Mesenchymal stem cell (in vitro differentiated cells and primary cell): ENCODE results near the gene BRD2.

ENCODE experiments used
- DNase-seq: peaks from one replicate; pipeline ENCODE4 v3.0.0-alpha.2; 2013
- H2AFZ ChIP-seq: one replicate; pipeline ENCODE4 v1.6.1; 2013; ENCODE audit warnings: low read depth, mild to moderate bottlenecking, control low read depth, inconsistent platforms, low read length, moderate library complexity
- H2AK5ac ChIP-seq: 2 replicates; pipeline ENCODE4 v1.6.1; 2013; ENCODE audit warnings: low read length, moderate library complexity, mild to moderate bottlenecking, inconsistent platforms; ENCODE audit not compliant: severe bottlenecking
- H2BK120ac ChIP-seq: one replicate; pipeline ENCODE4 v1.6.1; 2013; ENCODE audit warnings: low read depth, mild to moderate bottlenecking, inconsistent platforms, low read length, moderate library complexity
- H2BK12ac ChIP-seq, 2 experiments: one replicate each; pipeline ENCODE4 v1.6.1; 2013; ENCODE audit warnings: inconsistent platforms in 2 of 2, low read length in 2 of 2, mild to moderate bottlenecking in 2 of 2, moderate library complexity in 2 of 2, control low read depth in 1 of 2
- H2BK15ac ChIP-seq: one replicate; pipeline ENCODE4 v1.6.1; 2013; ENCODE audit warnings: mild to moderate bottlenecking, low read depth, inconsistent platforms; ENCODE audit not compliant: poor library complexity, severe bottlenecking
- H2BK5ac ChIP-seq: 2 replicates; pipeline ENCODE4 v1.6.1; 2013; ENCODE audit warnings: low read depth, mild to moderate bottlenecking, low read length, control low read depth, inconsistent platforms; ENCODE audit not compliant: poor library complexity, severe bottlenecking
- H3K14ac ChIP-seq, 2 experiments: one replicate each; pipeline ENCODE4 v1.6.1; 2013; ENCODE audit warnings: inconsistent platforms in 2 of 2, low read length in 2 of 2, control low read depth in 1 of 2, mild to moderate bottlenecking in 1 of 2, moderate library complexity in 1 of 2
- H3K18ac ChIP-seq, 2 experiments: one replicate each; pipeline ENCODE4 v1.6.1; 2013; ENCODE audit warnings: inconsistent platforms in 2 of 2, low read length in 2 of 2, control low read depth in 1 of 2, low read depth in 1 of 2, mild to moderate bottlenecking in 1 of 2
- H3K23ac ChIP-seq, 2 experiments: one replicate each; pipeline ENCODE4 v1.6.1; 2013; ENCODE audit warnings: inconsistent platforms in 2 of 2, low read length in 2 of 2, mild to moderate bottlenecking in 2 of 2, moderate library complexity in 2 of 2, control low read depth in 1 of 2
- H3K27ac ChIP-seq: 2 replicates; pipeline ENCODE4 v1.5.1; 2013; ENCODE audit warnings: mild to moderate bottlenecking, moderate library complexity, low read length, control low read depth, inconsistent platforms; ENCODE audit not compliant: poor library complexity, severe bottlenecking
- H3K27me3 ChIP-seq, 2 experiments: 2 replicates each; pipeline versions ENCODE4 v1.6.1 to v1.7.0; 2013; ENCODE audit warnings: low read length in 2 of 2, mild to moderate bottlenecking in 2 of 2, moderate library complexity in 2 of 2, control low read depth in 1 of 2, inconsistent platforms in 1 of 2; ENCODE audit not compliant: control insufficient read depth in 1 of 2, insufficient read depth in 1 of 2
- H3K36me3 ChIP-seq, 2 experiments: 2 replicates each; pipeline versions ENCODE4 v1.6.1 to v1.7.0; 2013; ENCODE audit warnings: low read length in 2 of 2, control low read depth in 1 of 2, inconsistent platforms in 1 of 2, low read depth in 1 of 2, mild to moderate bottlenecking in 1 of 2; ENCODE audit not compliant: insufficient read depth in 2 of 2, control insufficient read depth in 1 of 2
- H3K4ac ChIP-seq, 2 experiments: one replicate each; pipeline ENCODE4 v1.6.1; 2013; ENCODE audit warnings: inconsistent platforms in 2 of 2, low read length in 2 of 2, mild to moderate bottlenecking in 2 of 2, moderate library complexity in 2 of 2, control low read depth in 1 of 2, low read depth in 1 of 2
- H3K4me1 ChIP-seq: 2 replicates; pipeline ENCODE4 v1.6.1; 2013; ENCODE audit warnings: low read depth, low read length, control low read depth; ENCODE audit not compliant: control insufficient read depth, insufficient read depth
- H3K4me2 ChIP-seq: 2 replicates; pipeline ENCODE4 v1.6.1; 2013; ENCODE audit warnings: low read length, mild to moderate bottlenecking, inconsistent platforms; ENCODE audit not compliant: poor library complexity, severe bottlenecking
- H3K4me3 ChIP-seq, 2 experiments: 2 replicates each; pipeline versions ENCODE4 v1.5.1 to v1.7.0; 2013; ENCODE audit warnings: low read length in 2 of 2, mild to moderate bottlenecking in 2 of 2, control low read depth in 1 of 2, low read depth in 1 of 2; ENCODE audit not compliant: insufficient read depth in 1 of 2
- H3K79me1 ChIP-seq: replicated peaks from 2 replicates; pipeline ENCODE4 v1.6.1; 2013; ENCODE audit warnings: mild to moderate bottlenecking, control low read depth, low read length, inconsistent platforms; ENCODE audit not compliant: poor library complexity, severe bottlenecking
- H3K9ac ChIP-seq: 2 replicates; pipeline ENCODE4 v1.7.0; 2013; ENCODE audit warnings: mild to moderate bottlenecking, low read length, moderate library complexity
- H3K9me3 ChIP-seq: 2 replicates; pipeline ENCODE4 v1.7.0; 2013; ENCODE audit warnings: mild to moderate bottlenecking, low read length; ENCODE audit not compliant: control insufficient read depth
- H4K8ac ChIP-seq: one replicate; pipeline ENCODE4 v1.6.1; 2013; ENCODE audit warnings: inconsistent platforms, mild to moderate bottlenecking, low read length, moderate library complexity
- H4K91ac ChIP-seq: one replicate; pipeline ENCODE4 v1.6.1; 2013; ENCODE audit warnings: mild to moderate bottlenecking, low read length, inconsistent platforms
- WGBS: methylation state at CpG from one replicate; pipeline ENCODE4 v1.1.7; 2013; ENCODE audit warnings: mixed read lengths; 5-methylcytosine and 5-hydroxymethylcytosine counted together

The BRD2 gene

DNA sequence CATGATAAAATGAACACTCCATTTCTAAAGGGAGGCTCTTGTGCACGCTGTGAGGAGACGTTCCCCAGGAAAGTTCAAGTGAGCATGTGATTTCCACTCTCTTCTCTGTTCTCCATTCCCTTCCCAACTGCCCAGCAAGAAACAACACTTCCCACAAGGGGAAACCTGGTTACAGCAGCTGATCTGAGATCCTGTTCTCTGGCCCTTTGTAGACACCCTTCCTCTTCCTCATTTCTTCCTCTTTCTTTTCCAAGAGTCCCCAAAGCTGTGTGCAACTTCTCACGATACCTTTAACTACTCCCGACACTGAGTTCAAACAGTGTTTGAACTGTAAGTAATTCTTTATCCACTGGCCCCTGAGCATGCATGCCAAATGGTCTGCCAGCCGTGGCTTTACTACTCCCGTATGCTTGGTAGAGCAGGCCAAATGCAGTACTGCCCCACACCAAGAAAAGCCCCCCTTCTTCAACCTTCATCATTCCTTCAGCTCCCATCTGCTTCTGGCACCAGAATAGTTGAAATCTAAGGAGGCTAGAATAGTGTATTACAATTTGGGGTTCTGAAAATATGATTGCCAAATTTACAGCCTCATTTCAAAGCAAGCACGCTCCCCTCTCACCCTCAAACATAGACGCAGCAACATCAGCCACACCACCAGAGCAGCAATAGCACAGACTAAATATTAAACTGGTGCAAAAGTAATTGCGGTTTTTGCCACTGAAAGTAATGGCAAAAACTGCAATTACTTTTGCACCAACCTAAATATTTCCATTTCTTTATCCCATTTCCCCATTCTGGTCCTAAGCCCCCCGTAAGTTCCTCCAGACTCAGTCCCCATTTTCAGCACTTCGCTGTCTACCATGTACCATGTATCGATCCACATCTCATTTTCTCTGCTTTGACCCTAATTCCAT is 31.9 kb upstream of the BRD2 start:
- peaks cover 0 to 4% of the 10 kb centered on the region in 2 experiments for H3K36me3 ChIP-seq
- 91% methylated on average over 12 of the region's 12 CpGs for WGBS

GRCh38 chr6:32937230-32937633 is 31.2 kb upstream of the BRD2 start:
- Histone ChIP-seq H3K4ac (no peak overlapping the region), H2BK5ac (no peak overlapping the region), H4K91ac (no peak overlapping the region), H3K9me3 (no peaks in the 10 kb centered on the region), H3K4me1 (peaks cover 6% of the 10 kb centered on the region), H2BK120ac (no peak overlapping the region), H4K8ac (no peak overlapping the region), H3K4me3 (no peak overlapping the region), H3K23ac (no peak overlapping the region), H3K4me2 (no peak overlapping the region), H2BK12ac (no peak overlapping the region), H3K36me3 (peaks cover 0 to 4% of the 10 kb centered on the region in 2 experiments), H3K79me1 (no peaks in the 10 kb centered on the region), H3K9ac (no peak overlapping the region), H3K27ac (no peak overlapping the region), H2BK15ac (no peak overlapping the region), H3K27me3 (peaks cover 0 to 24% of the 10 kb centered on the region in 2 experiments), H2AFZ (no peak overlapping the region), H2AK5ac (no peak overlapping the region), H3K14ac (no peak overlapping the region), H3K18ac (no peak overlapping the region)
- no peak for DNase-seq
- WGBS = 90% methylated on average over 8 of the region's 8 CpGs

More for the DNA sequence above, 31.9 kb upstream of the BRD2 start:
- no peak overlapping the region for H4K91ac ChIP-seq
- peaks cover 0 to 24% of the 10 kb centered on the region in 2 experiments for H3K27me3 ChIP-seq
- no peak overlapping the region for H3K9ac ChIP-seq
- H4K8ac ChIP-seq = no peak overlapping the region
- H3K4me2 ChIP-seq = no peak overlapping the region
- no peak overlapping the region for H3K27ac ChIP-seq
- peaks cover 5% of the 10 kb centered on the region for H3K4me1 ChIP-seq
- H2AFZ ChIP-seq = no peak overlapping the region
- H2BK120ac ChIP-seq = no peak overlapping the region
- no peak overlapping the region for H3K4me3 ChIP-seq
- no peaks in the 10 kb centered on the region for H3K9me3 ChIP-seq
- no peak overlapping the region for H2AK5ac ChIP-seq
- no peak overlapping the region for H3K4ac ChIP-seq
- no peaks in the 10 kb centered on the region for H3K79me1 ChIP-seq
- DNase-seq = no peak
- no peak overlapping the region for H2BK12ac ChIP-seq
- no peak overlapping the region for H3K18ac ChIP-seq
- no peak overlapping the region for H3K14ac ChIP-seq
- no peak overlapping the region for H3K23ac ChIP-seq
- no peak overlapping the region for H2BK15ac ChIP-seq
- H2BK5ac ChIP-seq = no peak overlapping the region

GRCh38 chr6:32938494-32938893 is 29.9 kb upstream of the BRD2 start:
- Histone ChIP-seq H3K79me1 (no peaks in the 10 kb centered on the region), H3K4me1 (peaks cover 6% of the 10 kb centered on the region), H3K18ac (no peak overlapping the region), H3K9me3 (no peaks in the 10 kb centered on the region), H3K36me3 (peaks cover 0 to 4% of the 10 kb centered on the region in 2 experiments), H3K14ac (no peak overlapping the region), H2BK15ac (no peak overlapping the region), H4K8ac (no peak overlapping the region), H2BK5ac (no peak overlapping the region), H2BK120ac (no peak overlapping the region), H3K9ac (no peak overlapping the region), H2AK5ac (no peak overlapping the region), H3K4ac (no peak overlapping the region), H2AFZ (no peak overlapping the region), H3K4me3 (no peak overlapping the region), H2BK12ac (no peak overlapping the region), H3K27me3 (peaks cover 0 to 24% of the 10 kb centered on the region in 2 experiments), H3K4me2 (no peak overlapping the region), H3K23ac (no peak overlapping the region), H4K91ac (no peak overlapping the region), H3K27ac (no peak overlapping the region)
- WGBS = 94% methylated on average over 7 of the region's 7 CpGs
- DNase-seq = no peak

GRCh38 chr6:32940656-32941213 is 27.7 kb upstream of the BRD2 start, which contains the start of gene HLA-DMB:
HLA-DMB (minus strand) TSS chr6:32941028; CDS start chr6:32940807, 221 bp downstream.
- H2BK5ac ChIP-seq = no peak within 1 kb of the TSS
- H2BK120ac ChIP-seq = no peak within 1 kb of the TSS

More at GRCh38 chr6:32940656-32941213, 27.7 kb upstream of the BRD2 start, which contains the start of gene HLA-DMB:
- H3K27ac ChIP-seq = peak within 1 kb of the TSS; percentile 55
- peaks cover 0 to 14% of the 10 kb centered on the region in 2 experiments for H3K27me3 ChIP-seq
- peak within 1 kb of the TSS; percentile 89 for H3K4me2 ChIP-seq
- no peak within 1 kb of the TSS for H2BK15ac ChIP-seq
- peaks cover 0 to 4% of the 10 kb centered on the region in 2 experiments for H3K36me3 ChIP-seq
- H3K9ac ChIP-seq = peak within 1 kb of the TSS; percentile 75
- no peak within 1 kb of the TSS for H2BK12ac ChIP-seq
- H3K4me3 ChIP-seq = peak within 1 kb of the TSS in 1 of 2 experiments; percentile 78
- 55% methylated on average over 8 of the region's 9 CpGs for WGBS
- DNase-seq = peak; percentile 82
- H3K14ac ChIP-seq = no peak within 1 kb of the TSS
- peaks cover 6% of the 10 kb centered on the region for H3K4me1 ChIP-seq
- H3K9me3 ChIP-seq = no peaks in the 10 kb centered on the region
- no peak within 1 kb of the TSS for H4K8ac ChIP-seq
- no peak within 1 kb of the TSS for H3K18ac ChIP-seq
- H3K4ac ChIP-seq = no peak within 1 kb of the TSS
- no peak within 1 kb of the TSS for H4K91ac ChIP-seq
- no peak within 1 kb of the TSS for H3K23ac ChIP-seq
- no peak within 1 kb of the TSS for H2AFZ ChIP-seq
- no peaks in the 10 kb centered on the region for H3K79me1 ChIP-seq
- H2AK5ac ChIP-seq = no peak within 1 kb of the TSS
